Left lobe of liver (tissue), 2 donors: ENCODE data around the gene PLCB1. TPM values are rescaled to one million over a fixed set of nuclear protein-coding genes. Genes with fewer than 3 reads are reported as not detected.
"Not testable (repeated sequence)": the region's sequence is repeated elsewhere in the genome, so short reads cannot be mapped to it uniquely, and the experiment has no call there.

Experiments
- ATAC-seq: fragments of 200-7000 bp; cut with Tn5 transposase; one replicate; pipeline ENCODE4 v1.9.1; 2020; ENCODE audit warnings: mild to moderate bottlenecking, moderate library complexity
- DNase-seq: peaks from one replicate; pipeline ENCODE4 v3.0.0-alpha.2; 2020; ENCODE audit warnings: low spot score
- total RNA-seq: library from RNA; stranded (reverse); gene quantifications from one replicate; pipeline ENCODE4 v1.2.1, GENCODE V29; 2021
- donor health status: DM: no; HTN: no; CAD: no; lungs with moderate emphysema.
- donor health status: DM: no; HTN: yes; CAD: no.

Gene PLCB1
- 3.9 TPM for total RNA-seq

DNA sequence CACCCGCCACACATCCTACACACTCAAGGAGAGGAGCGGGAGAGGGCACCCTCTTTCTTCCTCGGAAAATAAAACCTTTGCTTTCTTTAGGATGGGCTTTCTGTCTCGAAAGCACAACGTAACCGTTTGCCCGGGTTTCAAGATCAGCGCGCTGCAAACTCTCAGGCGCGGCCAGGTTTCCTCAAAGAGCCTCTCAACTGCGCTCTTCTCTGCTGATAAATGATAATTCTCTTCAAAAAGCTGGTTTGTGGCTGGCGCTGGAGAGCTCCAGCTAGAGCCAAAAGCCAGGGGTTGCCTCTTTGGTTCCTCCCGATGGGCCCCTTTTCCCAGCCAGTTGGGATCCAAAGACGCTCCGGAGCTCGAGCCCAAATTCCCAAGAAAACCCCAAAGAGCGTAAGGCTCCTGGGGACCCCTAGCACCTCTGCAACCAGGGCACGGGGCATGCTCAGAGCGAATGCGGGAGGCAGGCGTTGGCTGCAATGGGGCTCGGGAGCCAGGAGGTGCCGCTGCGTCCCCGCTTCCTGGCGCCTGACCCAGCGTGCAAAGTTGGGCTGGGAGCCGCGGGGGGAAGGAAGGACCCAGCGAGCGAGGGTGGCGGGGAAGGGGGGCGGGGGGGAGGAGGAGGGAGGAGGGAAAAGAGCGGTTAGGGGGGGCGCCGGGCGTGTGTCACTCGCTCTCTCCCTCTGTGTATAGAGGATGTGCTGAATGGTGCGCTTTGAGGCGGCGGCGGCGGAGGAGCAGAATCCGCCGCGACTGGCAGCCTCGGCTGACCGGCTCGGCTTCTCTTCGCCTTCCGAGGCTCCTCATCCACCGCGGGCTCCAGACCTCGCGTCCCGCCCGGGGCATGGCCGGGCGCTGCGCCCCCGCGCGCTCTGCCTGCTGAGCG, at the start of gene PLCB1:
PLCB1 (plus strand) TSS at position 669 of the 886 bp plus-strand sequence. CDS start 386 bp downstream, outside the sequence.
- peak; percentile 80 for DNase-seq
- peak; percentile 97 for ATAC-seq

DNA sequence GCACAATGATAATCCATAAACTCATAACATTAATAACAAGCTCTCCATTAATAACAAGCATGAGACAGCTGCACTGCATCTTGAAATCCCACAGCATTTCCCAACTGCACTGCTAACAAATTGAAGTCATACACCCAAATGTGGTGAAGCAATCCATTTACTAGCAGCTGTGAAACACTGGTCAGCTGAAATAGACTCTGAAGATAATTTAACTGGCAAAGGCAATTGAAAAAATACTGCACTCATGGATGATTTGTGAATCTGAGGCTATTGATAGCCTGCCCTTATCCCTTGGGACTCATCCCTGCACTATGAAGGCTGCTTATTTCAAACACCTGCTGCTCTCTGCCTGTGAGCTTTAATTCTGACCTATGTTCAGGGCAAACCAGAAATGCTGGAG, 49.1 kb upstream of the PLCB1 start:
- ATAC-seq = no peak

DNA sequence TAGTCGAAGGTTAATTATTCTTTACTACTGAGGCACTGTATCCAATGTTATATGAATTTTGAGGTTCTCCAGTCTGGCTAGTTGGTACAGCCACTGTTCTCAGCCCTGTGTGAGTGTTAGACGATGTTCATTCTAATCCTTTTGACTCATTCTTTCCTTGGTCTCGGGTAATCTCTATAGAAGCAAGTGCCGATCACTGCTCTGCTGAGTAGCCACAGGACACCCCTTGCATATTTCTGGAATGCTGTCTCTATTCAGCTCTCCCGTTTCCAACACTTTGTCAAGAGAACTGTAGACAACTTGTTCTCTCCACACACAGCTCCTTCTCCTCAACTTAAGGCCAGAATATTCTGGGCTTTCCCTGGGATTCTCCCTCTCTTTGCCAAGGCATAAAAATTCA, 42.4 kb upstream of the PLCB1 start:
- no peak for DNase-seq
- ATAC-seq = no peak

More for the DNA sequence above, 49.1 kb upstream of the PLCB1 start:
- no peak for DNase-seq

DNA sequence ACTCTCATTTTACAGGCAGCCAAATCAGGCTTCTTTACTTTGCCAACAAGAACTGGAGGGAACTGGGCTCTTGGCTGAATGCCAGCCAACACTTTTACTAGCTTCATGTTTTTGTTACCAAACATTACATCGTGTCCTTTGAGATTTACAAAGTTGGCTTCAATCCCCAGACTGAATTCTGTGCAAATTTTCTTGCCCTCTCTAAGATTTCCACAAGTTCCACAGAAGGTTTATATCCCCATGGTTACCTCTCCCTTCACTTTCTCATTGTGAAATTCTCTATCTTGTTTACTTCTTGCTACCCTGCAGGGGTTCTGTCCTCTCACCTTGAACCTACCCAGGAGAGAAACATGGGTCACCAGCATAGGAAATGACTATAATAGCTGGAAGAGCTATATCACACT, 37.6 kb upstream of the PLCB1 start:
- ATAC-seq = peak; percentile 65
- peak; percentile 57 for DNase-seq

DNA sequence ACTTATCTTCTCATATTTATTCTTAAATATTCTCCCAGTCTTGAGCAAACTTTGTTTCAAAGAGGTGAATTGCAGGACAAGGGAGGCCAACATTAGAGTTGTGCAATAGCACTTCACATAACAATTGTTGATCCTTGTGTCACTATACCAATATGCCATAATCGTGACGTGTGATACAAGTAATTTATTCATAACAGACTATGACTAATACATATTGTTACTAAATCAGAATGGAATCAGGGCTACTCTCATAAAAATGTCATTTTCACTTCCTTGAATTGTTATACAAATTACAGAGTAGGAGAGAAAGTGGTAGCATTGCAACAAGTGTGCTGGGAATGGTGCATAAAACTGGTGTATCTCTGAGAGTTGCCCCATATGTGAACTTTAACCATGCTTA, 37.2 kb upstream of the PLCB1 start:
- DNase-seq (no peak), ATAC-seq (peak; percentile 63)

DNA sequence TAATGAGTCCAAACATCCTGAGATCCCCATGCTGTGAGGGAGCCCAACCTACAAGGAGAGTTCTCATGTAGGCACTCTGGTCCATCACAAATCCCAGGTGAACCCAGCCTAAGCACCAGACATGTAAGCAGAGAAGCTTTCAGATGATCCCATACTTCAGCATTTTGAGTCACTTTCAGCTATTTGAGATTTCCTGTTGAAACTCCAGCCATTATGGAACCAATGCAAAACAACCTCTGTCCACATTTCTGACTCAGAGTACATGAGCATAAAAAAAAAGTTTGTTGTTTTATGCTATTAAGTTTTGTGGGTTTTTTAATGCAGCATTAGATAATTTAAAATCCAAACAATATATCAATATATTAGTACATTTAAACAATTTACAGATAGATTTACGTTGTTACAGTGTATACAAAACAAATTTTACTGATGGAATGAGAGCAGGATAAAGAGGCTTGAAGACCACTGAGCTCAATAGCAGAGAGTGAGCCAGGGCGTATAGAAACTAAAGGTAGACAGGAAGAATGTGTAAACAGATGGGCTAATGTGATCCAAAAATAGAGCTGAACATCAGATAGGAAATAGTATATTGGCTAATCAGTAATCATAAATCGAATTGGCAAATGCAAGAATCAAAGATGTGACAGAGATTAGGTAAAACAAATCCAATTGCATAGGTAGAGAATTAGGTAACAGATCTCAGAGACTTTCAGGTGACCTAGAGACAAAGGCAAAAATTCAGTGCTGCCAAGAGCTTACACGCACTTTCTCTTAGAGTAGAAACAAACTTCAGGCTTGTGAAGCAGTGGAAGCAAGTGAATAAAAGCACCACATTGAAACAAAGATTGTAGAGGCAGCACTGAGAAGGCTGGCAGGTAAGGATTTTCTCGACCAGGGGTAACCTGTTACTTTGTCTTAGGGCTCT, 36.2 kb upstream of the PLCB1 start:
- DNase-seq (no peak), ATAC-seq (no peak)

DNA sequence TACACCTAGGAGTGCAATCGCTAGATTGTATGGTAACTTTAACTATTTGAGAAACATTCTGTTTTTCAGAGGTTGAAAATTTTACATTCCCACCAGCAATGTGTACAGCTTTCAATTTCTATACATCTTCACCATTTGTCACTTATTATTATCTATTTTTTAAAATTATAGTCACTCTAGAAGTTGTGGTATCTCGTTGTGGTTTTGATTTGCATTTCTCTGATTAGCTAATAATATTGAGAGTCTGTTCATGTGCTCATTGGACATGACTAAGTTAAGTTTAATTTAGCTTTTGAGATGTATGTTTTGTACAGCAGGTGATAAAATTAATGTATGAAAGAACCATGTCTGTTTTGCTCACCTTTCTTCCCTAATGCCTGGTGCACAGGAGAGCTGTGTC, 34.8 kb upstream of the PLCB1 start:
- no peak for DNase-seq
- no peak for ATAC-seq

DNA sequence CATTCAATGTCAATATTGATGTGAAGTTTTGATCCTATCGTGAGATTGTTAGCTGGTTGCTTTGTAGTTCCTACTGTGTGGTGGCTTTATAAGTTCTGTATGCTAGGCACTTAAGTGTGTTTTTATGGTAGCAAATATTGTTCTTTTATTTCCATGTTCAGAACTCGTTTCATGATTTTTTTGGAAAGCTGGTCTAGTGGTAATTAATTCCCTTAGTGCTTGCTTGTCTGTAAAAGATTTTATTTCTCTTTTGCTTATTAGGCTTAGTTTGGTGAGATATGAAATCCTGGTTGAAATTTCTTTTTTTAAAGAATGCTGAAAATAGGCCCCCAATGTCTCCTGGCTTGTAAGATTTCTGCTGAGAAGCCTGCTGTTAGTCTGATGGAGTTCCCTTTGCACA, 27.8 kb upstream of the PLCB1 start:
- DNase-seq (no peak), ATAC-seq (no peak)

DNA sequence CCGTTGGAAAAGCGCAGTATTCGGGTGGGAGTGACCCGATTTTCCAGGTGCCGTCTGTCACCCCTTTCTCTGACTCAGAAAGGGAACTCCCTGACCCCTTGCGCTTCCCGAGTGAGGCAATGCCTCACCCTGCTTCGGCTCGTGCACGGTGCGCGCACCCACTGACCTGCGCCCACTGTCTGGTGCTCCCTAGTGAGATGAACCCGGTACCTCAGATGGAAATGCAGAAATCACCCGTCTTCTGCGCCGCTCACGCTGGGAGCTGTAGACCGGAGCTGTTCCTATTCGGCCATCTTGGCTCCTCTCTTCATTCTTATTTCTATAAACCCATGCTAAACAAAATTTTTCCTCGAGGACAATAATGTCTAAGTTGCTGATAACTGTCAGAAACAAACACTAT, 17.5 kb upstream of the PLCB1 start:
- not testable (repeated sequence) for DNase-seq, ATAC-seq

DNA sequence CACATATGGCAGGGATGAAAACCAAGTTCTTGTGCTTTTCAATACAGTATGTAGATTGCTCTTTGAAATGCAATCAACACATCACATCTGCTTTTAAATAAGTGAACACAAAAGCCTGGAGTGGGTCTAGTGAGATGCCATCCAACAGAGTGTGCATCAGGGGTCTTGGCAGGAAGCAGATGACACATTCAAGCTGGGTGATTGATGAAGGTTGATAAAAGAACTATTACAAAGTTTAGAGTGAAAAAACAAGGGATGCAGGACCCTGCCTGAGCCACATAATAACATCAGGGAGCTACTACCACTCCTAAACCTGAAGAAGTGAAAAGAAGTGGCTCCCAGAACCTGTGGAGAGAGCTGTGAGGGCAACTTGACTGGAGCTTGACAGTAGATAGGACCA, 16.6 kb upstream of the PLCB1 start:
- ATAC-seq (no peak), DNase-seq (no peak)

DNA sequence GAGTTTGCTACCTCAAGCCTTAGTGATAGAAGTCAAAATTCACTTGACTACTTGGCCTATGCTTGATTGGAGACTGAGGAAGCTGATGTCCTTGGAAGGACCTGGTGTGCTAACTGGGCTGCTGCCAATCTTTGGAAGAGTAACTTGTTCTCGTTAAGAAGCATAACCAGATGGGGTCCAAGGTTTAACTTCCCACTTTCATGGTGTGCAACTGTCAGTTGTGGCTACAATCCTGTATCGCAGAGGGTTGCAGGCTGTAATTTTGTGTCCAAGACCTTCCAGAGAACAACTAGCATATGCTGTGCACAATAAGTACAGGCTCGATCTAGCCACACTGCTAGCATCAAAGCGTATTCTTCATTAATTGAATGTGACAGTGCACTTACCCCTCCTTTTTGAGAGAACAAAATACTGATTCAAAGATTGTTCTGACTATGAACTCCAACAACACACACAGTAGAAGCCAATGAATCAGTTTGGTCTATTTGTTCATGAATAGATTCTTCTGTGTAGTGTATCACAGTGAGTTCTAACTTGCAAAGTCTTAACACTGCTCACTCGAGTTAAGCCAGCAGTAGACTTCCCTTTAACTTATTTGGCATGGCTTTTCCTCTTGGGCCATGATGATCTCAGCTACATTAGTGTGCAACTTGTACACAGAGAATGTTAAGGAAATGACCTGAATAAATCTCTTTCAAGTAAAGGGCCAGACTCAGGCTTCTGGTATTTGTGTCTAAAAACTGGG, 15.8 kb upstream of the PLCB1 start:
- ATAC-seq (no peak), DNase-seq (no peak)

DNA sequence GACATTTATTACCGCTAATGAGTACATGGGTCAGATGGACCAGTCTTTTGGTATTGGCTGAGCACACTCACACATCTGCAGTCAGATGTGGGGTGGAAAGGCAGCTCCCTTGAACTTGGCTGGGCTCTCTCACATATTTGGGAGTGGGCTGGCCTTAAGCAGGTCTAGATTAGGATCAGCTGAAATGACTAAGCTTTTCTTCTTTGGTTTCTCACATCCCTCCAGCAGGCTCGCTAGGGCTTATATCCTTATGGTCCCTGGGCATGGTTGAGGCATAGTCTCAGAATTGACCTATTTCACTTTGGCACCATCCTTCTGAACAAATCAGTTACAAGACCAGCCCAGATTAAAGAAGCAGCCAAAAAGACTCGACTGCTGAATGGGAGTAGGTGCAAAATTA, 14.4 kb upstream of the PLCB1 start:
- ATAC-seq = no peak
- DNase-seq = no peak

DNA sequence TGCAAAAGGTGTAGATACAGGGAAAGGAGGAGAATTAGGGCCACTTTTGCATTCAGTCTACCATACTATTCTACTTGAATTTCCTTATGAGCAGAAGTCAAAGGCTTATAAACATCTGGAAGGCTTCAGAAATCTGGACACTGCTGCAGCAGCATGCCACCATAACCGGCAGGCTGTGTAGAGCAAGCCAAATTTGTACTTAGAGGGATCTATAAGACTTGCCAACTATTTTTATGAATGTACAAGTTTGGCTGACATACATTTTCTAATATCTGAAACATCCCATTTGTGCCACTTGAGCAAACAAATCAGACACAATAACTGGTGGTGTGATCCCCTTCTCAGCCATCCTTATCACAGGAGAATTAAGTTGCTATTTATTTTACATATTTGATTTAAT, 14.0 kb upstream of the PLCB1 start:
- no peak for ATAC-seq
- DNase-seq = no peak

DNA sequence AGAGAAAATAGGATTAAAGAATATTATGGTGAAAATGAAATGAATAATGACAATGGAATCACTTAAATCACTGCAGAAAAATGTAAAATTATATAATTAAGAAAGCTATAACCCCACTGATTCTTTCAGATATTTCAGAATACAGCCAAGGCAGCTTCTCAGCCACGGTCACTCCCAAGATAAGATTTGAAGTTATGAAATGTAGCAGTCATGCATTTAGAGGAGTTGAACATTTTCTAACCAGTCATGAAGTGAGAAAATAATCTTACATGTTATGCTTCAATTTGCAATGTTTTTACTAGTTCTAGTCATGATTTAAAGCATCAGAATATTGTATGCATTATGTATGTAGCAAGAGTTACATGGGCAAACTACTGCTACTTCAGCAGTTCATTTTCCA, 13.3 kb upstream of the PLCB1 start:
- DNase-seq = no peak
- no peak for ATAC-seq

DNA sequence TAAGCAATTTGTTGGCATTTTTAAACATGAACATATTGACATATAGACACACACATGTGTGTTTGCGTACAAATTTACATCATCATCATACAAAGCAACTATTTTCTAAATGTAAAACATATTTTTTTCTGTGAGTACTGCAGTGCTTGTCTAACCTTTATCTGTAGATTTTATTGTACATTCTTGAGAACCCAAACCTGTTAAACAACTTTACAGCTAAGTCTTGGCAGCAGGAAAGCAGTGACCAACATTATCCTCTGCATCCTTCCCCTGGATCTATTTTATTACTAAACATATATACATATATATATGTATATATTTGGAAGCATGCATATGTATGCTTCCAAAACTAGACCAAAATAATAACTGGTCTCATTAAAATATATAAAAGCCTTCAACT, 10.4 kb upstream of the PLCB1 start:
- no peak for DNase-seq
- no peak for ATAC-seq

DNA sequence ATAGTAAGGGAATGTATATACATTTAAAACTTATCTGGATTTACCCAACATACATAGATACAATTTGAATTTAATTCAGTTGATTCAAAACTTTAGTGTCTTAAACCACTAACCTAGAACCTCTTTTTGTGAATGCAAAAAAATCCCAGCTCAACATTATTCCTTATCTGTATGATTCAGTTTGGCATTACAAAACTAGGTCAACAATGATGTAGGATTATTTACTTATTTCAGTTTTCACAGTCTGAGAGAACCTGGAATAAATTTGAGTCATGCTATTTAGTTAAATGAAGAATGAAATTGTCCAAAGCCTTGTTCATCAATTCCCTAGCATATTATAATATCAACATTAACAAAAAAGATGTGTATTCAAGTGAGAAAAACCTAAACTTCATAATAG, 7.4 kb upstream of the PLCB1 start:
- no peak for DNase-seq
- no peak for ATAC-seq

DNA sequence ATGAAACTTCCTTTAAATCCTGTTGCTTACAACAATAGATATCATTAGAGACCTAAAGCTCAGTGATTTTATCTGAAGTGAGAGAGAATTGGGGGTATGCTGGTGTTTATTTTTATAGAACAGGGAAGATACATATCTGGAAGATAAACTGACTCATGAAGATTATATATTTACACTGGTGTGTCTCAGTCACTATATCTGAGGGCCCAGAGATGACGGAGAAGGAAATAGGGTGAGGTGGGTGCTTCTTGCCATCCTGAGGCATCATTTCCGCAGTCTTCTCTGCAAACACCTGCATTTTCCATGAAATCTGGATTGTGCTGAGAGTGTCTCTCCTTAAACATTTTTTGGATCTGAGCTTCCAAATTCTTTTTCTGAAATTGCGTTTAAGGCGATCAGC, 5.9 kb upstream of the PLCB1 start:
- ATAC-seq (no peak), DNase-seq (no peak)

DNA sequence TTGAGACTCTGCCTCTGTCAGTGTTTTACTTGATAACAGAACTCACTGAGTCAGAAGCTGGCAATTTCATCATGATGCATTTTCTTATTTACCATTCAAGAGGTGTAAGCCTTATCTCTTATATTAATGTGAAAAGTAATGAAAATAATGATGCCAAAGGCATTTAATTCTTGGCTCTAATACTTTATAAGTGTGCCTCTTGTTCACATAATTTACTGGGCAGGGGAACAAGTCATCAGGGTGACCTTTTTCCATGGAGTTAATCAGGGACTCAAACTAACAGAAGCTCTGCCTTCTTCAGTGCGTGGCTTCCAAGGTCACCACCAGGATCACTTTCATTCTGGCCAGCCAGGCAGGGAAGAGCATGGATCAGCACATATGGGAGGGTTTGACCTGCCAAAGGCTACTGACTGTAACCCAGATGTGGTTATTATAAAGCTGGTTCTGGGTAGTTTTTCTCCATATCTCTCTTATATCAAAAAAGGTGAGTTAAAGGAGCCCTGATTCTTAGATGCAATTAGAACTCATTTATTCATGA, 5.2 kb upstream of the PLCB1 start:
- ATAC-seq (no peak), DNase-seq (no peak)

DNA sequence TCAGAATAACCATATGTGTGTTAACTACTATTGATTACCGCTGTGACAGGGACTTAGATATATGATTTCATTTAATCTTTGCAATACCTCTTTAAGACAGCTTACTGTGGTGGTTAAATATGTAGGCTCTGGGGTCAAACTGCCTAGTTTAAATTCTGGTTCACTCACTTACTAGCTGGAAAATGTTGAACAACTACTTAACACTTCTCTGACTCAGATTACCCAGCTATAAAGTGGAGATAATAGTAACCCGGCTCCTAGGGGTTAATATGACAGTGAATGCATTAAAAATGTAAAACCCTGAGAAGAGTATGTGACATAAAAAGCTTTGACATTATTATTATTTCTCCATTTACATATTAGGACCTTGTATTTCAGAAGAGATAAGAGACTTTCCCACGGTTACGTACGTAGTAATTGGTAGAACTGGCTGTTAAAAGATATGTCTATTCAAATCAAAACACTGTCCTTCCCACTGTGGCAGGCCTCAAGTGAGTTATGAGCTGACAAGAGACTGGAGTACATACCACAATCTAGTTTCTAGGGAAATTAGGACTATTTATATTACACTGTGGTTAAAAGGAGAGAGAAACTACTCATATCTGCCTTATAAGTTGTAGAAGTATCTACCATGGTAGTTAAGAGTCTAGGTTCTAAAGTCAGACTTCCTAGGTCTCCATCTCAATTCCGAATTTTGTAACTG, 4.4 kb upstream of the PLCB1 start:
- DNase-seq (no peak), ATAC-seq (no peak)
